Cardiac muscle cell (in vitro differentiated cells and primary cell): ENCODE results near the gene PUS1. TPM values are rescaled to one million over a fixed set of nuclear protein-coding genes. Genes with fewer than 3 reads are reported as not detected.
"Not testable (repeated sequence)": the region's sequence is repeated elsewhere in the genome, so short reads cannot be mapped to it uniquely, and the experiment has no call there.

Experiments used
- DNase-seq, 2 donors: peaks; one replicate each; pipeline versions ENCODE4 v3.0.0 to v3.0.0-alpha.2; 2010 to 2017; ENCODE audit warnings: low read depth in 1 of 2, low spot score in 1 of 2
- H3K27ac ChIP-seq: fragments of 200-600 bp; sonication (generic); 2 replicates; pipeline ENCODE4 v1.5.1; 2016
- H3K27me3 ChIP-seq: fragments of 200-600 bp; sonication (generic); 2 replicates; pipeline ENCODE4 v1.6.0; 2016; ENCODE audit warnings: control low read depth
- H3K36me3 ChIP-seq: fragments of 200-600 bp; sonication (generic); 2 replicates; pipeline ENCODE4 v1.5.1; 2016; ENCODE audit warnings: control low read depth
- H3K4me1 ChIP-seq: fragments of 200-600 bp; sonication (generic); 2 replicates; pipeline ENCODE4 v1.8.1; 2017; ENCODE audit warnings: low read depth, mild to moderate bottlenecking, mixed run types
- H3K4me3 ChIP-seq: fragments of 200-600 bp; sonication (generic); 2 replicates; pipeline ENCODE4 v1.5.1; 2016; ENCODE audit warnings: mild to moderate bottlenecking
- H3K9me3 ChIP-seq: fragments of 200-600 bp; sonication (generic); 2 replicates; pipeline ENCODE4 v1.5.1; 2017; ENCODE audit warnings: low read depth, mild to moderate bottlenecking, control low read depth
- polyA plus RNA-seq: library from polyadenylated mRNA; unstranded; fragments of >200 nt; fragmentation: Nextera tagmentation; extraction: Ambion mirVana; gene quantifications from 2 replicates; pipeline ENCODE4 v1.2.1, GENCODE V29; 2016
- total RNA-seq: library from RNA; depleted of rRNA; stranded (reverse); fragments of >200 nt; gene quantifications from 2 replicates; pipeline ENCODE4 v1.2.3, GENCODE V29; 2016
- TF ChIP-seq, protein P1 (sequence below): IDR thresholded peaks from 2 replicates; pipeline ENCODE4 v1.5.1; 2012; ENCODE audit warnings: low read depth, mild to moderate bottlenecking, low read length

Gene PUS1
- total and polyA plus RNA-seq, 2 experiments from 2014 or later, result 7.2 to 10.4 TPM

DNA sequence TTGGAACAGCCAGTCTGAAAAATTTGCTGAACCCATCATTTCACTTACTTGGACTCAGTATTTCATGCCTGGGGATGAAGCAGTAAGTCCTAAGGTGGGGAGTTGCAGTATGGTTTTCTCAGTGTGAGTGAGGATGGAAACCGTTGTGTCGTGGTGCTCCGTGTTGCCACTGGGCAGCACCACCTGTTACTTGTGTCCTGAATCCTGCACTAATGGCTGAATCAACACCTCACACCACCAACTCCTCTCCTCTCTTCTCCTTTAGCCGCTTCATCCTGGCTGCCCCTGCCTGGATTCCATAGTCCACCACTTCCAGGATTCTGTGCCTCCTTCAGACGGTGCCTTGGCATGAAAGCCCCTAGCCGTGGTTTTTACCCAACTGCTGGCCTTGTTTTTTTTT, 17.7 kb downstream of the PUS1 start:
- no peak for DNase-seq
- Histone ChIP-seq H3K27ac (no peak overlapping the region), H3K27me3 (no peaks in the 10 kb centered on the region), H3K4me1 (no peaks in the 10 kb centered on the region), H3K9me3 (no peaks in the 10 kb centered on the region), H3K36me3 (peaks cover 2% of the 10 kb centered on the region), H3K4me3 (no peak overlapping the region)
- TF ChIP-seq, protein P1, sequence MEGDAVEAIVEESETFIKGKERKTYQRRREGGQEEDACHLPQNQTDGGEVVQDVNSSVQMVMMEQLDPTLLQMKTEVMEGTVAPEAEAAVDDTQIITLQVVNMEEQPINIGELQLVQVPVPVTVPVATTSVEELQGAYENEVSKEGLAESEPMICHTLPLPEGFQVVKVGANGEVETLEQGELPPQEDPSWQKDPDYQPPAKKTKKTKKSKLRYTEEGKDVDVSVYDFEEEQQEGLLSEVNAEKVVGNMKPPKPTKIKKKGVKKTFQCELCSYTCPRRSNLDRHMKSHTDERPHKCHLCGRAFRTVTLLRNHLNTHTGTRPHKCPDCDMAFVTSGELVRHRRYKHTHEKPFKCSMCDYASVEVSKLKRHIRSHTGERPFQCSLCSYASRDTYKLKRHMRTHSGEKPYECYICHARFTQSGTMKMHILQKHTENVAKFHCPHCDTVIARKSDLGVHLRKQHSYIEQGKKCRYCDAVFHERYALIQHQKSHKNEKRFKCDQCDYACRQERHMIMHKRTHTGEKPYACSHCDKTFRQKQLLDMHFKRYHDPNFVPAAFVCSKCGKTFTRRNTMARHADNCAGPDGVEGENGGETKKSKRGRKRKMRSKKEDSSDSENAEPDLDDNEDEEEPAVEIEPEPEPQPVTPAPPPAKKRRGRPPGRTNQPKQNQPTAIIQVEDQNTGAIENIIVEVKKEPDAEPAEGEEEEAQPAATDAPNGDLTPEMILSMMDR, result no peak

DNA sequence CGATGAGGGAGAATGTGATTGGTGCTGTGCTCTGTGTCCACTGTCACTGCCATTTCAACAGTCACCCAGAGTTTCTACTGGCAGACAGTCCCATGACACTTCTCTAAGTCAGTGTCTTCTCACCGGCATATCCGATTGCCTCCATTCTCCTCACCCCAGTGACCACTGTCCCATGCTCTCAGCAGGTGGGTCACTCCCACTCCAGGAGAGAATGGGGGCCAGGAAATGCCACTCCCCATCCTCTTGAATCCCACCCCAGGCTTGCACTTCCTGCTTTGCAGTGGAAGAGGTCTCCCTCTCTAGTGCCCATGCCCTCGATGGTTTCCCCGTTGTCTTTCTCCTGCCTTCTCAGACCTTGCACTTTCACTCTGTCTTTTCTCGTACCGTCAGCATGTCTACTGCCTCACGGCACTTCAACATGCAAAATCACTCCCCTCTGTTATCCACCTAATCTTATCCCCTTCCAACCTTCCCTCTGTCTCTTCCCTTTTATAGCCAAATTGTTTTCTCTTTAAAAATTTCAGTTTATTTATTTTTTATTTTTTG, 18.5 kb downstream of the PUS1 start:
- Histone ChIP-seq H3K4me3 (no peak overlapping the region), H3K36me3 (no peaks in the 10 kb centered on the region), H3K4me1 (no peaks in the 10 kb centered on the region), H3K27me3 (no peaks in the 10 kb centered on the region), H3K27ac (no peak overlapping the region), H3K9me3 (no peaks in the 10 kb centered on the region)
- TF ChIP-seq, protein P1, result no peak
- DNase-seq, result no peak

DNA sequence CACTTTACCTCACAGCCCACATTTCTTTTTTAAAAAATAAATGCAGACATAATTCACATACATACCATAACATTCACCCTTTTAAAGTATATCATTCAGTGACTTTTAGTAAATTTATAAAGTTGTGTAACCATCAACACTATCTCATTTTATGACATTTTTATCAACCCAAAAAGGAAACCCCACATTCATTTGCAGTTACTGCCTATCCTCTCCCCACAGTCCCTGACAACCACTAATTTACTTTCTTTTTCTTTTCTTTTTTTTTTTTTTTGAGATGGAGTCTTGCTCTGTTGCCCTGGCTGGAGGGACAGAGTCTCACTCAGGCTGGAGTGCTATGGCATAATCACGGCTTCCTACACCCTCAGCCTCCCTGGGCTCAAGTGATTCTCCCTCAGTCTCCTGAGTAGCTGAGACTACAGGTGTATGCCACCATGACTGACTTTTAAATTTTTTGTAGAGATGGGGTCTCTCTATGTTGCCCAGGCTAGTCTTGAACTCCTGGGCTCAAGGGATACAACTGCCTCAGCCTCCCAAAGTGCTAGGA, 19.2 kb downstream of the PUS1 start:
- Histone ChIP-seq H3K4me3 (no peak overlapping the region), H3K36me3 (no peaks in the 10 kb centered on the region), H3K27me3 (no peaks in the 10 kb centered on the region), H3K27ac (no peak overlapping the region), H3K4me1 (no peaks in the 10 kb centered on the region), H3K9me3 (no peaks in the 10 kb centered on the region)
- DNase-seq, result peak in 1 of 2 donors; percentile 29
- TF ChIP-seq, protein P1, result no peak

DNA sequence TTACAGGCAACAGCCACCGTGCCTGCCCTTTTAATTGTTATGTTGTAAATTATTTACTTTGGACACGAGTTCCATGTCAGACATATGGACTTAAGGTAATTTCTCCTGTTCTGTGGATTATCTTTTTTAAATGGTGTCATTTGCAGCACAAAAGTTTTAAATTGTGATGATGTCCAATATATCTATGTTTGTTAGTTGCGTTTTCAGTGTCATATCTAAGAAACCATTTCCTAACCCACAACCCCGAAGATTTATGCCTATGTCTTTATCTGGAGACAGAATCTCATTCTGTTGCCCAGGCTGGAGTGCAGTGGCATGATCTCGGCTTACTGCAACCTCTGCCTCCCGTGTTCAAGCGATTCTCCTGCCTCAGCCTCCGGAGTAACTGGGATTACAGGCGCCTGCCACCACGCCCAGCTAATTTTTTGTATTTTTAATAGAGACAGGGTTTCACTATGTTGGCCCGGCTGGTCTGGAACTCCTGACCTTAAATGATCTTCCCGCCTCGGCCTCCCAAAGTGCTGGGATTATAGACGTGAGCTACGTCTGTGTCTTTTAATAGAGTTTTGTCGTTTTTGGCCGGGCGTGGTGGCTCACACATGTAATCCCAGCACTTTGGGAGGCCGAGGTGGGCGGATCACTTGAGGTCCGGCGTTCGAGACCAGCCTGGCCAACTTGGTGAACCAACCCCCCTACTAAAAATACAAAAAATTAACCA, 19.8 kb downstream of the PUS1 start:
- H3K36me3 ChIP-seq, H3K4me1 ChIP-seq, H3K27ac ChIP-seq, H3K27me3 ChIP-seq, H3K9me3 ChIP-seq, DNase-seq: not testable (repeated sequence)
- peak overlapping the region; percentile 82 for H3K4me3 ChIP-seq

DNA sequence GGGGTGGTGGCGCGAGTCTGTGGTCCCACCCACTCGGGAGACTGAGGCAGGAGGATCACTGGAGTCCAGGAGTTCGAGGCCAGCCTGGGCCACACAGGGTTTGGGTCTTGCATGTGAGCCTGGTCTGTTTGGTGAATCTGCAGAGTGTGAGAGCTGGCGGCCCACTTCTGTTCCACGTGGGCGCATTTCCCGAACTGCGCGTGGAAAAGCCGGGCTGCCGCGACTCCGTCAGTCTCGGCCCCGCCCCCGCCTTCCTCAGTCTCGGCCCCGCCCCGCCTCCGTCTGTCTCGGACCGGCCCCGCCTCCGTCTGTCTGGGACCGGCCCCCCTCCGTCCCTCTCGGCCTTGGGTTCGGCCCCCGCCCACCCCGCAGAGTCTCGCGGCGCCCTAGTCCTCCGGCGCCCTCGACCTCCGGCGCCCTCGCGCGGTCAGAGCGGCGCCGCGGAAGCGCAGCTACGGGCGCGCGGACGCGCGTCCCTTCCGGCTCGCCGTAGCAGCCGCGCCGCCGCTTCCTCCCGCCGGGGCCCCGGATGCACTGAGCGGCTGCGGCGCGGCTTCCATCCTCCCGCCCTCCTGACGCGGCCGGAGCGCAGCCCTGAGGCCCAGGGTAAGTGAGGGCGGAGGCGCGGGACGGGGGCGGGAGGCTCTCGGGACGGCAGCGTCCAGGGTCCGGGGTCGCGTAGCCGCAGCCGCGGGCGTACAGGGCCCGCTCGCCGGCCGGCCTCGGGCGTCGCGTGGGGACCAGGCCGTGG, 20.5 kb downstream of the PUS1 start, which contains the start of gene EP400:
EP400 (plus strand) TSS at position 512 of the 751 bp plus-strand sequence. CDS start 10,678 bp downstream, outside the sequence.
- no peaks in the 10 kb centered on the region for H3K27me3 ChIP-seq
- DNase-seq, result peak; percentile 97 to 99
- peak within 1 kb of the TSS; percentile 82 for H3K4me3 ChIP-seq
- H3K9me3 ChIP-seq, result no peaks in the 10 kb centered on the region
- no peaks in the 10 kb centered on the region for H3K36me3 ChIP-seq
- TF ChIP-seq, protein P1, result peak; percentile 37
- peak within 1 kb of the TSS; percentile 82 for H3K27ac ChIP-seq
- no peaks in the 10 kb centered on the region for H3K4me1 ChIP-seq
